ENCODE measurements around the gene ROBO3. TPM values are rescaled to one million over a fixed set of nuclear protein-coding genes. Genes with fewer than 3 reads are reported as not detected.

The ROBO3 gene
- total RNA-seq, 4 donors from 2014 or later = 5.0 to 10.8 (median 8.5) TPM

GRCh38 chr11:124839128-124839971 is 25.9 kb upstream of the ROBO3 start:
- no peaks in the 10 kb centered on the region for H3K9me3 ChIP-seq
- no peak for DNase-seq (ENCODE audit: extremely low spot score)
- intact Hi-C loops (cut with DNase I) = loop anchor here (5.0 kb wide), 2 partner anchors 37 to 77 kb away; partner anchors contain the start of genes ESAM and MSANTD2
- no peak overlapping the region for H3K27ac ChIP-seq (replicated peaks in 1 of 4)
- peak overlapping the region; percentile 42 to 52 (median 46) for H3K4me3 ChIP-seq
- peaks cover 22 to 37% (median 32%) of the 10 kb centered on the region in 4 donors for H3K4me1 ChIP-seq
- 9% methylated on average over 8 of the region's 87 CpGs for WGBS
- peaks cover 15 to 65% (median 57%) of the 10 kb centered on the region in 4 donors for H3K27me3 ChIP-seq
- H3K36me3 ChIP-seq = no peaks in the 10 kb centered on the region
- TF ChIP-seq EP300 (IDR thresholded peaks at IDR 0.05) (no peak), CTCF (IDR thresholded peaks at IDR 0.05) (no peak)

- Histone ChIP-seq H3K27me3 (peaks cover 15 to 72% (median 63%) of the 10 kb centered on the region in 4 donors), H3K27ac (replicated peaks in 1 of 4) (no peak overlapping the region), H3K4me1 (peaks cover 22 to 37% (median 32%) of the 10 kb centered on the region in 4 donors), H3K4me3 (peak overlapping the region; percentile 42 to 52 (median 46)), H3K9me3 (no peaks in the 10 kb centered on the region), H3K36me3 (no peaks in the 10 kb centered on the region)
- intact Hi-C loops (cut with DNase I) = loop anchor here (5.0 kb wide), 2 partner anchors 38 to 78 kb away; partner anchors contain the start of genes ESAM and MSANTD2
- 9% methylated on average over 18 of the region's 20 CpGs for WGBS
- TF ChIP-seq POLR2AphosphoS5 (IDR thresholded peaks at IDR 0.05) = no peak
- TF ChIP-seq CTCF (IDR thresholded peaks at IDR 0.05) = no peak
- no peak for TF ChIP-seq EP300 (IDR thresholded peaks at IDR 0.05)
- no peak for TF ChIP-seq POLR2A (IDR thresholded peaks at IDR 0.05; ENCODE audit: low read depth)
- DNase-seq (ENCODE audit: extremely low spot score) = no peak
These were observed 25.1 kb upstream of the ROBO3 start for GRCh38 chr11:124839972-124840621.

- H3K9me3 ChIP-seq = no peaks in the 10 kb centered on the region
These were observed 24.6 kb upstream of the ROBO3 start for GRCh38 chr11:124840666-124841065.

GRCh38 chr11:124841201-124841600 is 24.0 kb upstream of the ROBO3 start:
- DNase-seq (ENCODE audit: extremely low spot score) = no peak
- TF ChIP-seq EP300 (IDR thresholded peaks at IDR 0.05) (no peak), POLR2A (IDR thresholded peaks at IDR 0.05; ENCODE audit: low read depth) (no peak), CTCF (IDR thresholded peaks at IDR 0.05) (no peak), POLR2AphosphoS5 (IDR thresholded peaks at IDR 0.05) (no peak)
- peaks cover 15 to 83% (median 72%) of the 10 kb centered on the region in 4 donors for H3K27me3 ChIP-seq
- H3K4me3 ChIP-seq = no peak overlapping the region
- intact Hi-C loops (cut with DNase I) = no loop called here
- no peaks in the 10 kb centered on the region for H3K36me3 ChIP-seq
- no peak overlapping the region for H3K27ac ChIP-seq (replicated peaks in 1 of 4)
- 46% methylated on average over 3 of the region's 3 CpGs for WGBS
- peaks cover 22 to 35% (median 29%) of the 10 kb centered on the region in 4 donors for H3K4me1 ChIP-seq
- no peaks in the 10 kb centered on the region for H3K9me3 ChIP-seq

More at GRCh38 chr11:124840666-124841065, 24.6 kb upstream of the ROBO3 start:
- H3K36me3 ChIP-seq = no peaks in the 10 kb centered on the region
- intact Hi-C loops (cut with DNase I) = no loop called here
- no peak for TF ChIP-seq CTCF (IDR thresholded peaks at IDR 0.05)
- no peak for TF ChIP-seq EP300 (IDR thresholded peaks at IDR 0.05)
- TF ChIP-seq POLR2A (IDR thresholded peaks at IDR 0.05; ENCODE audit: low read depth) = no peak
- TF ChIP-seq POLR2AphosphoS5 (IDR thresholded peaks at IDR 0.05) = no peak
- no peak for DNase-seq (ENCODE audit: extremely low spot score)
- H3K4me1 ChIP-seq = peaks cover 22 to 37% (median 32%) of the 10 kb centered on the region in 4 donors
- H3K27ac ChIP-seq (replicated peaks in 1 of 4) = no peak overlapping the region
- 57% methylated on average over 1 of the region's 1 CpG for WGBS
- peaks cover 15 to 78% (median 69%) of the 10 kb centered on the region in 4 donors for H3K27me3 ChIP-seq
- no peak overlapping the region for H3K4me3 ChIP-seq
